ENCODE data around the gene USH2A.

Gene USH2A

DNA sequence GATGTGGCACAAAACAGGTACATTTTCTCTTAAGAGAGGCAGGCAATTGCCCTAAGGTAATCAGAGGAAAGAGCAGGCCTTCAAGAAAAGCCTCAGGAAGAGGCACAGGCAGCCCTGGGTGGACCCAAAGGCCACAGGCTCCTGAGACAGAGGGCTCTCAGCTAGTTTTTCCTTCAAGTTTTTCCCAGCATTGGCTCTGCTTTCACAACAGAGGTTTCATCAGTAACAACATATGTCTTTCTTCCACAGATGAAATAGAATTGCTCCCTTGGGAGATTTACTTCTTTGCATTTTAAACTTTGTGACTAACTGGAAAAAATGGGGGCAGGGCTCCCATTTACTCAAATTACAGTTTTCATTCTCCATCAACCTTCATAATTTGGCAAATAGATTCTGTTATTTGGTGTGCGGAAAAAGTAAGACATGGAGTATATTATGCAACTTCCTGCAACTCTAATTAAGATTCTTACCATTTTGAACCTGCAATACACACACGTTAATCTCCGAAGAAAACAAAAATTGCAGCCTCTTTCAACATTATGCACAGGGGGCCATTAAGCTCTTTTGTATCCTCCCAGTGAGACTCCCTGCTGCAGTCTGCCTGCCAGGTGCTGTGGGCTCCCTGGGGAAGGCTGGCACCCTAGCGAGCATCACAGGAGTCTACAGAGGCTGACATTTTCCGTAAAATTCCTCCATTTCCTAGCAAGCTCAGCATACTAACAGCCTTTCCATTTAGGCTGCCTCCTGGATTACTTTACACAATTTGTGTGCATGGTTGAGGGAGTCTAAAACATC, 282.3 kb downstream of the USH2A start:
- DNase-seq (ENCODE audit: low read depth, low spot score): no peak

DNA sequence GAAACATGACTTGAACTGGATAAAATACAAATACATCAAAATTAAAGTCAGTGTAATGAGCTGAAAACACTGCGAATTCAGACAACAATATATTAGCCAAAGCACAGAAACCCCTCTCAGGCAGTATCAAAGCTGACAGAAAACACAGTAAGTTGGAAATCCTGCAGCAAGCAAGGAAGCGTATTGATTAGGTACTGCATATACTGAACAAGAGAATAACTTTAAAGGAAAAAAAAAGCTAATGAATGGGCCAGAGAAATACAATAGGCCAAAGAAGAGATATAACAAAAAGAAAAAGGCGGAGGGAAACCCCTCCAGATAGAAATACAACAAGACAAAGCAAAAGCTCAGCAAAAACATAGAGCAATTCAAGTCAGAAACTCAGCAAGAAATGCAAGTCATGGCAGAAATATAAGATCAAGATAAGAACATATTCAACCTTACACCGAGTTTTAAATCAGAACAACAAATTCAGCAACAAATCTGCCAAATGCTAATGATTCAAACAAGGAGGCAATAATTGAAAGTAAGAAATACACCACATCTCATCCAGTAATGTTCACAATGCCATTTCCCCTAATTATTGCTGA, 299.0 kb downstream of the USH2A start:
- no peak for DNase-seq (ENCODE audit: low read depth, low spot score)

DNA sequence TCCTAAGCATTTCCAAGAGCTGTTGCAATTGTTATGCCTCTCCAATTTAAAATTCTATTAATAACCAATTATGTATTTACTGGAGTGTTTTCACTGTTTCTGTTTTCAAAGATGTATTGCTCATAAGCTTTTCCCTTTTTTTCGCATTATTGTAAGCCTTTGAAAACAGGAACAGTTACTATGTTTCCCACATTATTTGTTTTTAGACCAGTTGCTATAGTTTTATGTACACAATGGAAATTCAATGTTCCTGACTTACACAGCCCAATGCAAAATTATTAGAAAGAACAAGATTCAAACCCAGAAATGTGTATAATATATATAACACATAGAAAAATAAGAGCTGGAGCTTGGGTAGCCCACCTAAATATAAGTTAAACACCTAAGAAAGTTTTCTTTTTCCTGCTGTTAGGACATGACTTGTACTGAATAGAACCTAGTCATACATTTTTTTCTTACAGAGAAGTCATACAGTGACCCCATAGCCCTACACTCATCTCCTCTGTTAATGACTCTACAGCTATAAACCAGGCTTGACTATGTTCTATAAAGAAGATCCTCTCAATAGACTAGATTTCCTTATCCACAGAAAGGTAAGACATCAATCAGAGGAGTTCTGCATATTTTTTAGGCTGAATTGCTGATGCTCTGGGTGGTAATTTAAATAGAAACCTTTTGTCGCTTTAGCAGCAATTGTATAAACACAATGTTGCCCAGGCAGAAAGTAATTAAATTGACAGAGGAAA, 299.6 kb downstream of the USH2A start:
- no peak for DNase-seq (ENCODE audit: low read depth, low spot score)

DNA sequence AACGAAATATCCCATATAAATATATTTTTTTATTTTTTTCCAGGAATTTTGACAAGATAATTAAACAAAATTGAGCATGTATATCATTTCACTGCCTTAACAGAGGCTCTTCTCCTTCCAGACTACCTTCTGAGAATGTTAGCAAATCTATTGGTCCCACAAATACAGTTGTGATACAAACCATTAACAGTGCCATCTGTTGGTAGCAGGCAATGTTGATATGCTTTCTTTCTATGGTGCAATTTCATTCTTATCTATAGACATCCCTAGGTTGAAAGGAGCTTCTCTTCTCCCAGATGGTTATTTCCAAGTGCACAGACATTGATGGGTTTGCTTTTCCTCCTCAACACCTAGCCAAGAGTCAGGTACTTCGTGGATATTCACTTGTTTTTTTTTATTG, 303.6 kb downstream of the USH2A start:
- no peak for DNase-seq (ENCODE audit: low read depth, low spot score)

DNA sequence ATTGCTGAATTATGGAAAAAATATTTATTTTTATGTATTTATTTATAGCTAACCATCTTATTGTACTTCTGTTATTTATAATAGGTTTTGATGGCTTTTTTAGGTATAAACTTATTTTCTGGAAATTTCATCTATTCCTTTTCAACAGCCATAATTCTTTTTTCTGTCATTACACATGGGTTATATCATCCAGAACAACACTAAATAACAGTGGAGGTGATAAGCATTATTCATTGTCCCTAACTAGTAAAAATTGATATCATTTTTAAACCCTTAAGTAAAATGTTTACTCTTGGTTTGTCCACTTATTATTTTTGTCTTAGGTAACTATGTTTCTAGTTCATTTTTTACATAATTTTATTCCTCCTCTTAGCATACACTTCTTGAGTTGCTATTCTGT, 309.1 kb downstream of the USH2A start:
- no peak for DNase-seq (ENCODE audit: low read depth, low spot score)

DNA sequence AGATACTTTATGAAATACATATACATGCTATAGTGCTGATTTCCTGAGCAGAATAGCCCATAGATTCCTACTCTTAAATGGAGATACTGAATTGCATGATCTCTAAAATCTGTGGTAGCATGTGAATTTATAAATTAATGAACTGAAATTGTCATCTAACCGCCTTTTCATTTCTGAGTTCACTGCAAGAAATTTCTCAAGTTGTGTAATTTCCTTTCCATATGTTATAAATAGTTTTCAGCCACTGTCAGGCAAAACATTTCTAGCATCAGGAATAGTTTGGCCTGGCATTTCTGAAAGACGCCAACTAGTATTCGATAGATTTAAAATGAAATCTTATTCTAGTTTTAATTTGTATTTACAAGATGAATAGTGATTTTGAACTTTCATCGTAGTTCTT, 310.1 kb downstream of the USH2A start:
- no peak for DNase-seq (ENCODE audit: low read depth, low spot score)

DNA sequence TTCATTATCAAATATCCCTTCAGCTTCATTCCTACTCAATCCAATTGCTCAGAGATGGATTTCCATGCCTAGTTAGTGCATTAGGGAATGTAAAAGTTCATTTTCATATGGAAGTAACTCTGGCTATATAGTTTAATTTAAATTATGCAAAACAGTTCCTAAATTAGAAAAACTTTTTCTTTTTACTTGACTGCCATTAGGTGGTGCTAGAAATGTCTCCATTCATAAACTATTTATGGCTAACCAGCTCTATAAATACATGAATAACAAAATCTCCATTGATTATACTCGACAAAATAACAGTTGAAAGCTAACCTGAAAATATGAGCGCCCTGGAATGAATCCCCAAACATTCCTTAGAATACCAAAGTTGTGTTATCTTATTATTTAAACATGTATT, 311.4 kb downstream of the USH2A start:
- no peak for DNase-seq (ENCODE audit: low read depth, low spot score)

DNA sequence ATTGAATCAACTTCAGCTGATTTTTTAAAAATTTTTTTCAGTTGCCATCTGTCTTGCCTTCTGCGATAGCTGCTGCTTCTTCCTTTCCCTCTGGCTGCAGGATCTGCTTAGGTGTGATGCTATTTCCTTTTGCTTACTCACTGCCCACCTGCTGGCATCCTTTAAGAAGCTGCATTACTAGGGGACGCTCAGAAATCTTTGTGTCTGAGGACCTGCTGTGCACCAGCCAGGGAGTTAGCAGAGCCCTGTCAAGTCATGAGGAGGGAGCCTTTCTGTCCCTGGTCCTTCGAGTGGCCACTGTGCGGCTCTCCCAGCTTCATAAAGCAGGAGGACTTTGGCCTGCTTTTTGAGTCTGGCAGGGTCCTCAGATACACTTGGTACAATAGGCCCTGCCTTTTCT, 327.8 kb downstream of the USH2A start:
- no peak for DNase-seq (ENCODE audit: low read depth, low spot score)

DNA sequence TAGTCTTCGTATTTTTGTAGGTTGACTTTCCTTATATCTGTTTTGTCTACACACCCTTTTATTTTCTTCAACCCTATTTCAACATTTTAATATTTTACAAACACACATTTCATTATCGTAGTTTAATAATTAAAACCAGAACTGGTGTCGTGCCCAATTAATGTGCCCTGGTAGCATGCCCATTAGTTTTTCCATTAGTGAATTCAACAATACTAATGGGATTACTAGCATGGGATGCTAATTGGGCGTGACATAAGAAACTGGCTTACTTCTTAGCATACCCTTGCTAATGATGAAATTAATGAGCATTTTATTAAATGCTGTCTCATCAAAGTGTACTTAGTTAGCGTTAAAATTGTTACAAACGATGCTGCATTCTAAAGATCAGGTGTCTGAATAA, 332.7 kb downstream of the USH2A start:
- DNase-seq (ENCODE audit: low read depth, low spot score): no peak

DNA sequence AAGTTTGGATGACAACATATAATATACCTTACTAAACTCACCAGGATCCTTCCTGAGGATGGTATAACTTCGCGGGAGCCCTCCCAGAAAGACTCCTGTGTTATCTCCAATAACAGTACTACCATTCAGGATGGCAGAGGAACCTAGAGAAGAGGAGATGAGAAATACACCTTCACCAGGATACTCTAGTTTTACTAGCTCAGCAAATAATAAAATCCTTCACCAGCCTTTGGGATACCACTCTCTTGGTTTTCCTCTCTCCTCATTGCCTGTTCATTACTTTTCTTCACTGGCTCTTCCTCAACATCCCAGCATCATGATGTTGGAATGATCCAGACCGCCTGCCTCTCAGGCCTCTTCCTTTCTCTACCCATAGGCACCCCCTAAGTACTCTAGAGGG, 336.6 kb downstream of the USH2A start:
- no peak for DNase-seq (ENCODE audit: low read depth, low spot score)

DNA sequence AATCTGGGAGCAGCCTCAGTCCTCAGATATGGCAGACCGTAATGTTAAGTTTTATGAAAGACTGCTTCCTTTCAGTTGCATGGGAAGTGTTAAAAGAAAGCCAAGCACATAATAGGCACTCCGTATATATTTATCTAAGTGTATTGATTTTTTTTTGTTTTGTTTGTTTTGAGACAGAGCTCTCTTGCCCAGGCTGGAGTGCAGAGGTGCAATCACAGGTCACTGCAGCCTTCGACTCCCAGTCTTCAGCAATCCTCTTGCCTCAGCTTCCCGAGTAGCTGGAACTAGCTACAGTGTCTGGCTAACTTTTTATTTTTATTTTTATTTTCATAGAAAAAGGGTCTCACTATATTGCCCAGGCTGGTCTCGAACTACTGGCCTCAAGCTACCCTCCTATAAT, 341.8 kb downstream of the USH2A start:
- no peak for DNase-seq (ENCODE audit: low read depth, low spot score)

DNA sequence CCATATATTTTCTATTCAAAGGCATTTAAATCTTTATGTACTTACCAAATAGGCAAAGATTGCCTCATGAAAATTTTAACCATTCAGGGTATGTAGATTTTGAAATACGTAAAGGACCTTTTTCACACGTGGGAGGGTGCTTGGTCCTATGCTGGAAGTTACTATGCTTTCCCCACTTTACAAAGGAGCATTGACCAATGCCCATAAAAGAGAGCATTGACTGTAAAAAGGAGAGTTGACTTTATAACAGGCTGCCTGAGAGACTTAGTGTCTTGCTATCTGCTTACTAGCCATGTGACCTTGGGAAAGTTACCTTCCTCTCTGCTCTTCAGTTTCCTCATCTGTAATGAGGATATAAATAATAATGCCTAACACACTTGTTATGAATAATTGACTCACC, 346.5 kb downstream of the USH2A start:
- DNase-seq (ENCODE audit: low read depth, low spot score): no peak

DNA sequence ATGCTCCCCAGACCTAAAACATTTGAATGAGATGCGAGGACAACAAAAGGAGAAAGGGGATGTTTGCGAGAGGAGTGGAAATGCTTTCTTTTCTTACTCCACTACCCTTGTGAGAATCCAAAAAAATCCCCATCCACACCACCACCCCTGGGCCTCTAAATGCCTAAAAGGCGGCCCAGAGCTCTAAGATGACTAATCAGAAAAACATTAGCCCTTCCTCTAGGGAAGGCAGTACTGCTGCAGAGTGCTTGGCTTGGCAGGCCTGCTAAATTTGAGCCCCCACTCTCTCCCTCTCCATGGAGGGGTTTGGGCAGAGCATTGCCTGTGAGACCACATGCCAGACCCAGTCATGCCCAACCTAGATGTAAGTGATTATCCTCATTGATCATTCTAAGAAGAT, 347.9 kb downstream of the USH2A start:
- DNase-seq (ENCODE audit: low read depth, low spot score): no peak

DNA sequence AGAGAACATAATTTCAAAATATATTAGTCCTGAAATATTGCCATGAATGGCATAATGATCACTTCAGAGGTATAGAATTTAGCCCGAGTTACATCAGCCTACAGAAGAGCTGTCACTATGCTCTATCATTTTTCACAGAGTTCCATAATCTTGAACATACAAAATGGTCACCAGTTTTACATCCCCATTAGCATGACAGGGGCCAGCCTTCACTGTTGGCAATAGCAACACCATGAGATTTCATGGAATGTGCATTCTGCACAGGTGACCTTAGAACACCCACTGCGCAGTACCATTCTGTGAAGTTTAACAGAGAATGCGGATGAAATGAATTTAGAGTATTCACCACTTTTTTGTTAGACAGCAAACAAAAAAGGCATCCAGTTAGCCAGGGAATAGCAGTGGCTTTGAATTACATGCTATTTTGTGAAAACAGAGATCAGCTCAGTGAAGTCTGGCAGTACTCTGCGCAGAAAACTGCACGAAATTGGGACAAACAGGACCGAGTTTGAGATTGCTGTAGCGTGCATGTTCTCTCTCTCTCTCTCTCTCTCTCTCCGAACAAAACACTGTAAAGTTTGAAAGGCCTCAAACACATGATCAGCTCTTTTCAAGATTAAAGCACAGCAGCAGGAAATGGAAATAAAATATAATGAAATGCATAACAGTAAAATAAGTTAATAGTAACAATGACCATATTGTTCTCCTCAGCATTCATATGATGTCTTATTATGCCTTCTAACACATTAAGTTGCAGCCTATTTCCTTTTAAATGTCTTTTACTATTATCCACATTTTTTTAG, 349.3 kb downstream of the USH2A start:
- no peak for DNase-seq (ENCODE audit: low read depth, low spot score)

DNA sequence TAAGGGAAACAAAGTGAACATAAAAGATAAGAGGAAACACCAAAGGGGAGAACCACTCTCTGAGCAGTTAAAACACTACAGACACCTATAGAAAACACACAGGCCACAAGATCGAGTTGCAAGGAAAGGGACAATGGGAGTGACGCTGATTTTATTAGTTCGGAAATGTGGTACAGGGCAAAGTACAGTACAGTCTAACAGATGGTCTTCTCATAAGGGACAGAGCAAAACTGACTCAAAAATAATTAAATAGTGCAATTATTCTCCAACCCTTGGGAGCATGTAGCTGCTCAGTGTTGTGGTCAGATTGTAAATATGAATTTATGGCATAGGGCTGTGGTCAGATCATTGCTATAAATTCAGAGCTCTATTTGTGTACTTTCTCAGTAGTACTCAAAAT, 352.0 kb downstream of the USH2A start:
- no peak for DNase-seq (ENCODE audit: low read depth, low spot score)

DNA sequence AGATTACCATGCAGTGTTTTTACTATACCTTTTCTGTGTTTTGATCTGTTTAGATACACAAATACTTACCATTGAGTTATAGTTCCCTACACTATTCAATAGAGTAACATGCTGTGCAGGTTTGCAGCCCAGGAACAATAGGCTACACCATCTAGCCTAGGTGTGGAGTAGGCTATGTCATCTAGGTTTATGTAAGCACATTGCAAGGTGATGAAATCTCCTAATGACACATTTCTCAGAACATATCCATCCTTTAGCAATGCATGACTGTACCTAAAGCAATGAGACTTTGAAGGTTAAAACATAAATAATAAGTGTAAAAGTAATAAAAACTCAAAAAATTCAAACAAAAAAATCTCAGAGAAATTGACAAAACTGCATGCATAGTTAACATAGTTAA, 358.6 kb downstream of the USH2A start:
- no peak for DNase-seq (ENCODE audit: low read depth, low spot score)

DNA sequence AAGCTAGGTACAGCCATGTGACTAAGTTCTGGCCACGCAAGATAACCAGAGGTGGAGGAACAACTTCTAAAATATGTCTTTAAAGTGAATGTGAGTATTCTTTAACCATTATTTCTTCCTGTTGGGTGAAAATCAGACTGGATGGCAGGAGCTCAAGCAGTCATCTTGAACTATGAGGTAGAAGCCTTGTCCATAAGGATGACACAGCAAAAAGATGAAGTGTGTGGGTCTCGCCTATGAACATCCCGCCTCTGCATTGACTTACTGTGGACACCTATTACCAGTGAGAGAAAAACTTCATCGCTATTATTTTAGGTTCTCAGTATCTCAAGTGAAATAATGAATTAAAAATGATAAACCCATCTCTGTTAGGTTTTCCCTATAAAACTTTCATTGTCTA, 365.3 kb downstream of the USH2A start:
- DNase-seq (ENCODE audit: low read depth, low spot score): no peak

DNA sequence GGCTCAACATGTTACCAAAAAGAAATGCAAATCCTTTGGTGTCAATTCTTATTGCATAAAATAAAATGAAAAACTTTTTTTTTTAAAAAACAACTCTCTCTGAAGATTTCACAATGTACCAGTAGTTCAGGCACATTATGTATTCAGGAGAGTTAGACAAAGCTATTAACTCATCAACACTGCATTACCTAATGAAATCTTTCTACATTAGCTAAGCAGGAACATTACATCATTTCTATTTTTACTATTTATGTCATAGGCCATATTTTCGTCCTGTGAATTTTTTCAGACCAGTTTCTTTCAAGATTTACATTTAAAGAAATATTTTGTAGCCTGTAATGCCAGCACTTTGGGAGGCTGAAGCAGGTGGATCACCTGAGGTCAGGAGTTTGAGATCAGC, 366.2 kb downstream of the USH2A start:
- DNase-seq (ENCODE audit: low read depth, low spot score): no peak

DNA sequence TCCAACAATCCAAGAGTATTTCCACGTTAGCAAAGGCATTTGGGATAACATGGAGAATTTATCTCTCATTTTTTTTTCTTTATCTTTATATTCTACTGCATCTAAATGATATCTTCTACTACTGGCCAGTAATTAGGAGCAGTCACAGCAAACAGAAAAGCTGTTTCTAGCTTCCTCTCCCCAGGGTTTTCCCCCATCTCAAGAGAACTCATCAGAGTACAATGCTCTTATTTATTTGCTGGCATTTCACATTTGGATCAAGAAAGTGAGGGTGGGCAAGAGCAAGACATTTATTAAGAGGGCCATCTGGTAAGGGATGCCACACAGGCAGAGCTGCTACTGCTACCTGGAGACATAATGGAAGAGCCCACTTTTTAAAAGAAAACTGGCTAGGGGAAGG, 368.2 kb downstream of the USH2A start:
- DNase-seq (ENCODE audit: low read depth, low spot score): no peak

DNA sequence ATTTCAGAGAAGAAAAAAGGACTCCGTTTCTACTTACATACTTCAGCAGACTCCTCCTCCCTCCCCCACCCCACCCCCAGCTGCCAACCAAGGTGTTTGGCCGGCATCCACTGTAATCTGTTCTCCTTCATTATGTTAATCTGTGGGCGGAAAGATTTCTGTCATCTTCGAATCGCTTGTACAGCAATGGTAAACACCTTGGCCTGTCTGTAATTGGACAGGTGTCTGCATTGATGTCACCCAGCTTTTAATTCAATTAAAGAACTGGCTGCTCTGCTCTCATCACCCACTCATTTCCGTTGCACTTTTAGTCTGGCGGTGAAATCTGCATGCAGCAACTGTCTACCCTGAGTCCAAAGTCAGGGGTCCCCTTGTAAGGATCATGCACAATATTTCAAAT, 368.6 kb downstream of the USH2A start:
- DNase-seq (ENCODE audit: low read depth, low spot score): no peak

DNA sequence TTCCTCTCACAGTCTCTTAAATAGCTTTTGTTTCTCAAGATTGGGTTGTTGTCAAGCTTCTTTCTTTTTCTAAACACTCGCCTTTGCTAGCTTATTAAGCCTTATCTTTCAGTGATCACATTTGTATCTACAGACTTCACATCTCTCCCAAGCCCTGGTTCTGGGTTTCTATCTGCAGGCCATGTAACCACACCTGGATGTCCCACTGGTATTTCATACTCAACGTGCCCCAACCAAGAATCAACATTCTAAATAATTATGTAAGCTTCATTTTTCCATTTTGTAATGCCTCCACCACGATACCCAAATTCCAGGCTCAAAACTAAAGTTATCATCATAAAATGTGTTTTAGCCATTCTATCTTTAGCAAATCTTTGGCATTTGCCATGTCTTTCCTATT, 372.2 kb downstream of the USH2A start:
- DNase-seq (ENCODE audit: low read depth, low spot score): no peak

DNA sequence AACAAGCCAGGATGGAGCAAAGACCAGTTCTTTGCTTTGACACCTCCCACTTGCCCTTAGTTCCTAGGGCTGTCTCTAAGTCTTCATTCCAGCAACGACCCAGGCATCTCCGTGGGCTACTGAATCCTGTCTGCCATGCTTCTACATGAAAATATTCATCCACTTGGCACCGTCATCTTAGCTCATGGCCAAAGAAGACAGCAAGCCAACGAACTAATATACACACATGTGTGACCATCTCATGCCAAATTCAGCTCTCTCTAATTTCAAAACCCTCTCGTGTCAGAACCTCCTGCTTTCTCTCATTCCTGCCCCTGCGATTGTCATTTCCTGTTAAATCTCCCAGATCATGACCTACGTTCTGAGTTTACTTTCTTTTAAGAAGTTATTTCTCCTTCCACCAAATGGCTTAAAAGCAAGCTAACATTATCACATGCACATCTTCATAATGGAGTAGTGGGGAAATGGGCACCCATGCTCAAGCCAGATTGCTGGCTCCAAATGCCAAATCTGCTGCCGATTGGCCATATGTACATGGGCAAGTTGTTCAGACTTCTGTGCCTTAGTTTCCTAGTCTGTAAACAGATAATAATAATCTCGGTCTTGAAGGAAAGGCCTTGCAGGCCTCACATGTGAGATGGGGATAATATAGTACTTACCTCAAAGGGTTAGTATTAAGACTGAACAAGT, 373.4 kb downstream of the USH2A start:
- no peak for DNase-seq (ENCODE audit: low read depth, low spot score)

All from activated CD4-positive, CD25-positive, alpha-beta regulatory T cell treated with anti-CD3 and anti-CD28 coated beads, Interleukin-2, amount 50 U/mL, for 16 hours (primary cell).